MM.1S (cell line): ENCODE results near the gene CTSZ.

Experiments used
- EZH2phosphoT487 ChIP-seq: fragments of 300-600 bp; sonication (generic); IDR thresholded peaks from 2 replicates; pipeline ENCODE4 v1.6.1; 2018; ENCODE audit warnings: antibody characterized with exemption, low read length
- TF ChIP-seq, protein P1 (sequence below): fragments of 300-600 bp; sonication (generic); IDR thresholded peaks from 2 replicates; pipeline ENCODE4 v1.5.1; 2016; ENCODE audit warnings: antibody characterized with exemption, low read length, mixed read lengths

DNA sequence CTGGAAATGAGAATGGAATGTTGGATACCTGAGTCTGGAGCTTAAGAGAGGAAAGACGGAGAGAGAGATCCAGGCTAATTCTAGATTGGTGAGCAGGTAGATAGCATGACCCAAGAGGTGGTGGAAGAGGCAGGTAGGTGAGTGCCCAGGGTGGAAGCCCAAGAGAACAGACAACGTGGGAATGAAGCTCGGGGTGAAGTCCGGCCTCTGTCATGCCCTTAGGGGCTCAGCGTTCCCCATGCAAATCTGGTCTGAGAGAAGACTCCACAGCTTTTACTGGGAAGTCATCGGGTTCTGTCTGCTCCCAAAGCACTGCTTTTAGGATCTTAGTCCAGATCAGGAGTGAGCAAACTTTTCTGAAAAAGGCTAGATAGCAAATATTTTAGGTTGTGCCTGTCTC is 22.4 kb downstream of the CTSZ start:
- TF ChIP-seq, protein P1, sequence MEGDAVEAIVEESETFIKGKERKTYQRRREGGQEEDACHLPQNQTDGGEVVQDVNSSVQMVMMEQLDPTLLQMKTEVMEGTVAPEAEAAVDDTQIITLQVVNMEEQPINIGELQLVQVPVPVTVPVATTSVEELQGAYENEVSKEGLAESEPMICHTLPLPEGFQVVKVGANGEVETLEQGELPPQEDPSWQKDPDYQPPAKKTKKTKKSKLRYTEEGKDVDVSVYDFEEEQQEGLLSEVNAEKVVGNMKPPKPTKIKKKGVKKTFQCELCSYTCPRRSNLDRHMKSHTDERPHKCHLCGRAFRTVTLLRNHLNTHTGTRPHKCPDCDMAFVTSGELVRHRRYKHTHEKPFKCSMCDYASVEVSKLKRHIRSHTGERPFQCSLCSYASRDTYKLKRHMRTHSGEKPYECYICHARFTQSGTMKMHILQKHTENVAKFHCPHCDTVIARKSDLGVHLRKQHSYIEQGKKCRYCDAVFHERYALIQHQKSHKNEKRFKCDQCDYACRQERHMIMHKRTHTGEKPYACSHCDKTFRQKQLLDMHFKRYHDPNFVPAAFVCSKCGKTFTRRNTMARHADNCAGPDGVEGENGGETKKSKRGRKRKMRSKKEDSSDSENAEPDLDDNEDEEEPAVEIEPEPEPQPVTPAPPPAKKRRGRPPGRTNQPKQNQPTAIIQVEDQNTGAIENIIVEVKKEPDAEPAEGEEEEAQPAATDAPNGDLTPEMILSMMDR: no peak
- no peak for TF ChIP-seq EZH2phosphoT487
